Cardiac septum (tissue), 1 donor: ENCODE measurements around the gene ABCC3. TPM values are rescaled to one million over a fixed set of nuclear protein-coding genes. Genes with fewer than 3 reads are reported as not detected.

Source experiments
- DNase-seq: peaks from one replicate; pipeline ENCODE4 v3.0.0-alpha.2; 2020; ENCODE audit warnings: low spot score
- intact Hi-C: fragments of 100-400 bp; cut with DNase I; formaldehyde crosslinking; loops from one replicate; pipeline ENCODE4 v1.14.0; 2022
- total RNA-seq: library from RNA; stranded (reverse); fragmentation: NEBNext Ultra II Directional; extraction: Animal tissue kit (Norgen Biotek cat#: 25700); gene quantifications from one replicate; pipeline ENCODE4 v1.2.1, GENCODE V29; 2021
- donor health status: DM: no; HTN: no; CAD: no.

ABCC3 gene
- total RNA-seq, 1 donor from 2014 or later: 1.9 TPM

- DNase-seq: no peak
- intact Hi-C loops: loop anchor here (5.0 kb wide), 1 partner anchor 143 kb away; no protein-coding TSS in a partner anchor
Observed at GRCh38 chr17:50625032-50625871, 9.4 kb upstream of the ABCC3 start.

GRCh38 chr17:50626037-50626574 is 8.6 kb upstream of the ABCC3 start:
- intact Hi-C loops: loop anchor here (2.0 to 5.0 kb wide), 2 partner anchors 75 to 144 kb away; no protein-coding TSS in a partner anchor
- no peak for DNase-seq

GRCh38 chr17:50627036-50627781 is 7.5 kb upstream of the ABCC3 start:
- intact Hi-C loops: loop anchor here (2.0 to 5.0 kb wide), 2 partner anchors 76 to 145 kb away; no protein-coding TSS in a partner anchor
- no peak for DNase-seq

- intact Hi-C loops: loop anchor here (2.0 to 5.0 kb wide), 2 partner anchors 77 to 146 kb away; no protein-coding TSS in a partner anchor
- DNase-seq: no peak
Observed at GRCh38 chr17:50627782-50628601, 6.7 kb upstream of the ABCC3 start.

GRCh38 chr17:50629902-50630301 is 4.8 kb upstream of the ABCC3 start:
- intact Hi-C loops: loop anchor here (2.0 to 5.0 kb wide), 2 partner anchors 51 to 148 kb away; no protein-coding TSS in a partner anchor
- DNase-seq: no peak

GRCh38 chr17:50630524-50631194 is 4.0 kb upstream of the ABCC3 start:
- intact Hi-C loops: loop anchor here (2.0 kb wide), 1 partner anchor 50 kb away; no protein-coding TSS in a partner anchor
- DNase-seq: no peak

- DNase-seq: no peak
- intact Hi-C loops: loop anchor here (2.0 kb wide), 1 partner anchor 49 kb away; no protein-coding TSS in a partner anchor
Observed at GRCh38 chr17:50631195-50631907, 3.3 kb upstream of the ABCC3 start.

GRCh38 chr17:50631908-50632571 is 2.6 kb upstream of the ABCC3 start:
- no peak for DNase-seq
- intact Hi-C loops: loop anchor here (2.0 kb wide), 1 partner anchor 49 kb away; no protein-coding TSS in a partner anchor

- intact Hi-C loops: no loop called here
- no peak for DNase-seq
Observed at GRCh38 chr17:50632637-50633036, 2.0 kb upstream of the ABCC3 start.

- intact Hi-C loops: no loop called here
- no peak for DNase-seq
Observed at GRCh38 chr17:50633683-50634082, 998 bp upstream of the ABCC3 start.

GRCh38 chr17:50634915-50635731 is 442 bp downstream of the ABCC3 start:
- intact Hi-C loops: no loop called here
- DNase-seq: no peak

GRCh38 chr17:50635732-50635981 is 976 bp downstream of the ABCC3 start:
- no peak for DNase-seq
- intact Hi-C loops: no loop called here

- no peak for DNase-seq
- intact Hi-C loops: no loop called here
Observed at GRCh38 chr17:50635982-50636803, 1.5 kb downstream of the ABCC3 start.

GRCh38 chr17:50636804-50637195 is 2.1 kb downstream of the ABCC3 start:
- intact Hi-C loops: no loop called here
- no peak for DNase-seq

- no peak for DNase-seq
- intact Hi-C loops: no loop called here
Observed at GRCh38 chr17:50637829-50638605, 3.3 kb downstream of the ABCC3 start.
